Measurements from ENCODE around the gene IQCK. TPM values are rescaled to one million over a fixed set of nuclear protein-coding genes. Genes with fewer than 3 reads are reported as not detected.
A peak's percentile ranks its signal among the peaks of the same experiment; 100 is the strongest.

Gene IQCK
- total and polyA plus RNA-seq, 12 donors: 8.2 to 35.2 (median 14.9) TPM

- no peaks in the 10 kb centered on the region for H3K4me1 ChIP-seq (replicated peaks in 1 of 2)
- H3K9me3 ChIP-seq (replicated peaks in 1 of 3): no peaks in the 10 kb centered on the region
- H3K36me3 ChIP-seq (replicated peaks in 1 of 2): no peaks in the 10 kb centered on the region
- no peak overlapping the region for H3K4me3 ChIP-seq
- intact Hi-C loops (cut with DNase I): no loop called here
- no peak for TF ChIP-seq POLR2A (IDR thresholded peaks at IDR 0.05)
- no peak for TF ChIP-seq CTCF (IDR thresholded peaks at IDR 0.05)
- DNase-seq: no peak
- WGBS, 4 donors: 87 to 90% (median 88%) methylated on average over 4 to 5 of the region's 5 CpGs
- no peak overlapping the region for H3K27ac ChIP-seq
- no peaks in the 10 kb centered on the region for H3K27me3 ChIP-seq
These were observed 178.9 kb downstream of the IQCK start for GRCh38 chr16:19896951-19897350.

GRCh38 chr16:19898166-19898565 lies 180.1 kb downstream of the IQCK start:
- no peak for DNase-seq
- TF ChIP-seq POLR2A (IDR thresholded peaks at IDR 0.05) (no peak), CTCF (IDR thresholded peaks at IDR 0.05) (no peak)
- Histone ChIP-seq H3K9me3 (replicated peaks in 1 of 3) (no peaks in the 10 kb centered on the region), H3K4me3 (no peak overlapping the region), H3K27ac (no peak overlapping the region), H3K27me3 (no peaks in the 10 kb centered on the region), H3K4me1 (replicated peaks in 1 of 2) (no peaks in the 10 kb centered on the region), H3K36me3 (replicated peaks in 1 of 2) (no peaks in the 10 kb centered on the region)
- 63 to 83% (median 71%) methylated on average over 3 to 5 of the region's 5 CpGs for WGBS, 4 donors
- intact Hi-C loops (cut with DNase I): no loop called here

- Histone ChIP-seq H3K4me3 (no peak overlapping the region), H3K9me3 (replicated peaks in 1 of 3) (no peaks in the 10 kb centered on the region), H3K27me3 (no peaks in the 10 kb centered on the region), H3K4me1 (replicated peaks in 1 of 2) (no peaks in the 10 kb centered on the region), H3K27ac (no peak overlapping the region), H3K36me3 (replicated peaks in 1 of 2) (no peaks in the 10 kb centered on the region)
- peak; percentile 60 to 70 (median 62) for TF ChIP-seq CTCF (IDR thresholded peaks at IDR 0.05)
- no peak for TF ChIP-seq POLR2A (IDR thresholded peaks at IDR 0.05)
- WGBS, 4 donors: 11 to 16% (median 13%) methylated on average over 10 to 13 of the region's 13 CpGs
- intact Hi-C loops (cut with DNase I): no loop called here
- DNase-seq: peak; percentile 24 to 76 (median 47)
These were observed 181.0 kb downstream of the IQCK start for GRCh38 chr16:19898924-19899604.

GRCh38 chr16:19899605-19899955 lies 181.5 kb downstream of the IQCK start:
- no peaks in the 10 kb centered on the region for H3K4me1 ChIP-seq (replicated peaks in 1 of 2)

More at GRCh38 chr16:19899605-19899955, 181.5 kb downstream of the IQCK start:
- Histone ChIP-seq H3K4me3 (no peak overlapping the region), H3K27ac (no peak overlapping the region), H3K36me3 (replicated peaks in 1 of 2) (no peaks in the 10 kb centered on the region), H3K9me3 (replicated peaks in 1 of 3) (no peaks in the 10 kb centered on the region), H3K27me3 (no peaks in the 10 kb centered on the region)
- TF ChIP-seq POLR2A (IDR thresholded peaks at IDR 0.05) (no peak), CTCF (IDR thresholded peaks at IDR 0.05) (peak in 2 of 6 experiments; percentile 1 to 25)
- intact Hi-C loops (cut with DNase I): no loop called here
- DNase-seq: no peak
- WGBS, 4 donors: 50 to 57% (median 55%) methylated on average over 5 of the region's 5 CpGs
